VCaP (cell line): ENCODE results near the gene GATA2.

Experiments used
- H3K27ac ChIP-seq: fragments of 450-650 bp; 2 replicates; pipeline ENCODE4 v1.5.1; 2017
- TF ChIP-seq, protein P1 (sequence below): fragments of 450-650 bp; conservative IDR thresholded peaks from 2 replicates; pipeline ENCODE4 v1.5.1; 2017; ENCODE audit warnings: mild to moderate bottlenecking, moderate library complexity

GATA2 gene

DNA sequence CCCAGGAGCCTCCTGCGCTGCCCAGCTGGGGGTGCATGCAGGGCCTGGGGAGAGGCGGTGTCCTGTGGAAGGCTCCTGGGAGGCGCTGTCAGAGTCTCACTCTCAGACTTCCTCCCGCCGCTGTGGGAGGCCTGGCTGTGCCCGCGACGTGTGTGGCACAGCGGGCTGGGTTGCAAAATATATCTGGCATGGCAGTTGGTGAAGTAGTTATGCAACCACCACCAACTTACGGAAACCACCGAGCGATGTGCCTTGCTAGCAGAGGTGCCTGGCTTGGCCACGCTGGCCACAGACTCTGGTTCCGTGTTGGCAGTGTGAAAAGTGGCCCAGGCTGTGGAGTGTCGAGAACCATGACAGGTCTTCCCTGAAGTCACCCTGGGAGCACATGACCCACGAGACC lies 30.6 kb upstream of the GATA2 start:
- TF ChIP-seq, protein P1, sequence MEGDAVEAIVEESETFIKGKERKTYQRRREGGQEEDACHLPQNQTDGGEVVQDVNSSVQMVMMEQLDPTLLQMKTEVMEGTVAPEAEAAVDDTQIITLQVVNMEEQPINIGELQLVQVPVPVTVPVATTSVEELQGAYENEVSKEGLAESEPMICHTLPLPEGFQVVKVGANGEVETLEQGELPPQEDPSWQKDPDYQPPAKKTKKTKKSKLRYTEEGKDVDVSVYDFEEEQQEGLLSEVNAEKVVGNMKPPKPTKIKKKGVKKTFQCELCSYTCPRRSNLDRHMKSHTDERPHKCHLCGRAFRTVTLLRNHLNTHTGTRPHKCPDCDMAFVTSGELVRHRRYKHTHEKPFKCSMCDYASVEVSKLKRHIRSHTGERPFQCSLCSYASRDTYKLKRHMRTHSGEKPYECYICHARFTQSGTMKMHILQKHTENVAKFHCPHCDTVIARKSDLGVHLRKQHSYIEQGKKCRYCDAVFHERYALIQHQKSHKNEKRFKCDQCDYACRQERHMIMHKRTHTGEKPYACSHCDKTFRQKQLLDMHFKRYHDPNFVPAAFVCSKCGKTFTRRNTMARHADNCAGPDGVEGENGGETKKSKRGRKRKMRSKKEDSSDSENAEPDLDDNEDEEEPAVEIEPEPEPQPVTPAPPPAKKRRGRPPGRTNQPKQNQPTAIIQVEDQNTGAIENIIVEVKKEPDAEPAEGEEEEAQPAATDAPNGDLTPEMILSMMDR = no peak
- no peak overlapping the region for H3K27ac ChIP-seq

DNA sequence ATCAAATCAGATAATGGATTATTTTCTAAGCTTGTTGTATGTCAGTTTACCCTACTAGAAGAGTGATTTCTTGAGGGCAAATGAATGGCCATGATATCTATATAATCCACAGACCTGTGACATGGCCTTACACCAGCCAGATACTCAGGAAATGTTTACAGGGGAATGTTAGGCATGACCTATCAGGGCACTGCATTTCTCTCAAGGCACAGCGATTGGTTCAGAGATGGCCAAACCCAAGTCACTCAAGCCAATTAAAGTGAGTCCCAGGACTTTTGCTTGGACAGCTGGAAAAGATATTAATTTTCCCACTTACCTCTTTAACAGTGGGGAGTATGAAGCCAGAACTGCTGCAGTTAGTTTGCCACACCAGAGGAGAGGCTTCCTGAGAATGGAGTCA lies 28.7 kb upstream of the GATA2 start:
- TF ChIP-seq, protein P1 = no peak

DNA sequence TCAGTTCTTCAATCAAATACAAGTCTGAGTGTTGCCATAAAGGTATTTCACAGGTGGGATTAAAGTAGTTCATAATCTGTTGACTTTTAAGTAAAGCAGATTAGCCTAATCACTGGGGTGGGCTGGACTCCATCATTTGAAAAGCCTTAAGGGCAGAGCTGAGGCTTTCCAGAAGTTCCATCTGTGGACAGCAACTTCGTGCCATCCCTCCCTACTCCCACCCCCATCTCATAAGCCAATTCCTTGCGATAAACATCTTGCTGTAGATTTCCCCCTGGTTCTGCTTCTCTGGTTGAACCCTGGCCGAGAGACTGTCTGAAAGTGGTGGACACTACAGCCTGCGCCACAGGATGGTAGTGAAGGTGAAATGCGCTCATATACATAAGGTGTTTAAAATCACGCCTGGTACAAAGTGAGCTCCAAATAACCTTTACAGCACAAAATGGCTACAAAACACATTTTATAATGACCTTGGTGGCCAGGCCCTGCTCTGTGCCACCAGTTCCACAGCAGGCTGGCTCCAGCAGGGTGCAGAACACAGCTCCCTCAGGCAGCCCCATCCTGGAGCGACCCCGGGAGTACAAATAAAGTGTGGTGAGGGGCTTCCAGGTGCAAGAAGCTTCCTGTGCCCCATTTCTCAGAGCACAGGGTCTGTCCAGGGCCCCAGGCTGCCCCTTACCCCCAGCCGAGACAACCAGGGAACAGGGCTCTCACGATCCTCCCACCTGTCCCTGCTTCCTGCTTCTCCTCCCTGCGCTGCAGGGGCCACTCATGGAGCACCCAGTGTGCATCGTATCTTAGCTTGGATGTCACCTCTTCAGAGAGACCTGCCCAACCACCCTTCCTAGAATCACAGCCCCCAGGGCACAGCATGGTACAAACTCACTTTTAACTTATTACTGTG lies 25.8 kb upstream of the GATA2 start:
- TF ChIP-seq, protein P1 = no peak
- H3K27ac ChIP-seq = no peak overlapping the region

More for the DNA sequence above, 28.7 kb upstream of the GATA2 start:
- H3K27ac ChIP-seq = no peak overlapping the region

DNA sequence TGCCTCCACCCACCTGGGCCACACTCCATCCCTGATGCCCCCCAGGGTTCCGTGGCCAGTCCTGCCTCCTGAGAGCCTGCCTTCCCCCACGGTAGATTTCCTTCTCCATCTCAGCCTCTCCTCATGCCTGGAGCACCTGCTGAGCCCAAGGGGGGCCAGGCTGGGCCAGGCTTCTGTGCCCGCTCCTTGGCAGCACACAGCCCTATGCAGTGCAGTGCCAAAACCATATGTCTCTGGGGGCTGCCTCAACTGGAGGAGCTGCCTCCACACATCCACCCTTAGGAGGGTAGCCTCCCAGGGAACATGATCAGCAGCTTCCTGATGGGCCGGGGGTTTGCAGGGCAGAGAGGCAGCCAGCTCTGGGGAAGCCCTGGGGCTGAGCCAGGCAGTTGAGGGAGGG lies 24.6 kb upstream of the GATA2 start:
- TF ChIP-seq, protein P1 = no peak

DNA sequence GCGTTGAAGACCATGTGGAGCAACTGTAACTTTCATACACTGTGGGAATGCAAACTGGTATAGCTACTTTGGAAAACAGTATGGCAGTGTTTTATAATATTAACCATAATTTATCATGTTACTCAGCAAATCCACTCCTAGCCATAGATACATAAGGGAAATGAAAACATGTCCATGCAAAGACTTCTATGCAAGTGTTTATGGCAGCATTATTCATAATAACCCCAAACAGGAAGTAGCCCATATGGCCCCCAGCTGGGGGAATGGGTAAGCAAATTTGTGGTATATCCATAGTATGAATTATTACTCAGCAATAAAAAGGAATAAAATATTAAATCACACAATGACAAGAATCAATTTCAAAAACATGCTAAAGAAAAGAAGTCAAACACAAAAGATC lies 23.0 kb upstream of the GATA2 start:
- no peak overlapping the region for H3K27ac ChIP-seq
- TF ChIP-seq, protein P1 = no peak

More for the DNA sequence above, 24.6 kb upstream of the GATA2 start:
- H3K27ac ChIP-seq = no peak overlapping the region

DNA sequence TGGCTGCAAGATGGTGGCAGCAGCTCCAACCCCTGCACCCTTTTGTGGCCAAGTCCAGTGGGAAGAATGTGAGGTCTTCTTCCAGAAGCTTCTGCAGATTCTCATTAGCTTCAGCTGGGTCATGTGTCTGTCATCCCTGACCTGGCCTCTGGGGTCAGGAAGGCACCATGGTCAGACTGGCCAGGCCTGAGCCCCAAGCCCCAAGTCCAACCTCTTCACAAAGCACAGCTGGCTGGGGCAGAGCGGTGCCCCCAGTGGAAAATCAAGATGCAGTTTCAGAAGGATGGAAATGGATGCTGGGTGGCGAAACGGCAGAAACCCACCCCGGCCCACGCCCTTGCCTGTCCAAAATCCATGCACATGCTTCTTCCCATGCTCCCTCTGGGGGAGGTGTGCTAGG lies 15.9 kb upstream of the GATA2 start:
- TF ChIP-seq, protein P1 = no peak
- H3K27ac ChIP-seq = no peak overlapping the region

DNA sequence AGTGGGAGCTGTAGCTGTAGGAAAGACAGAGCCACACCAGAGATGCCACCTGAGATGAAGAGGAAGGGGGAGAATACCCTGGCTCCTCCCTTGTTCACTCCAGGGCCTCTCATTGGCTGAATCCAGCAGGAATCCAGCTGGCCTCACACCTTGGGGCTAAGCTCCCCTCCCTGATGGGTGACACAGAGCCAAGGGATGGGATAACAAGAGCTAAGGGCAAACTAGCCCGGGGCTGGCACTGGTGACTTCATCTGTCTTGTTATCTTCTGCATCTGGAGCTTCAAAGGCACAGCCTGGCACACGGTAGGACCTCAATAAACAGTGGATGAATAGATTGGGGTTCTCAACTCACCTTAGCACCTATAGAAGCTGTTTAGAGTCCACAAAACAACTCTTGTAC lies 13.8 kb upstream of the GATA2 start:
- H3K27ac ChIP-seq = no peak overlapping the region
- TF ChIP-seq, protein P1 = no peak
